ENCODE data around the gene INTS3. TPM values are rescaled to one million over a fixed set of nuclear protein-coding genes. Genes with fewer than 3 reads are reported as not detected.

INTS3 gene
- total and polyA plus RNA-seq, 11 donors, result 19.6 to 41.8 (median 30.7) TPM

DNA sequence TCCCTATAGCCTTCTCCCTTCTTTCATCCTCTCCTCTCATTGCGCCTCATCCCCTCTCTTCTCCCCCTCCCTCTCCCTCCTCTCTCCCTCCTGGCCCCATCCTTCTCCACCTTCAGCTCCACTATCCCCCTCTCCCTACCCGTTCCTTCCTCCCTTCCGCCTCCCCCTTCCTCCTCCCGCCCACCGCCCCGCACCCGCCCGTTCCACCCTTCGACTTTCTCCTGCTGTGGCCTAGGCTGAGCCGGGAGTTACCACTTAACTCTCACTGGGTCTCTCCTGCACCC, 47.8 kb upstream of the INTS3 start:
- no peak for DNase-seq
- Histone ChIP-seq H3K4me3 (peak overlapping the region; percentile 35 to 76 (median 60)), H3K36me3 (peaks cover 0 to 19% (median 2%) of the 10 kb centered on the region in 9 donors), H3K9me3 (no peaks in the 10 kb centered on the region), H3K4me1 (peaks cover 0 to 26% (median 19%) of the 10 kb centered on the region in 12 donors), H3K27ac (peak overlapping the region in 6 of 12 donors; percentile 66 to 83 (median 76)), H3K27me3 (peaks cover 0 to 28% (median 7%) of the 10 kb centered on the region in 9 donors)
- ATAC-seq, result no peak
- WGBS, 4 donors, result 19 to 32% (median 30%) methylated on average over 10 of the region's 10 CpGs
- TF ChIP-seq CTCF (IDR thresholded peaks at IDR 0.05) (no peak), POLR2A (IDR thresholded peaks at IDR 0.05) (no peak)
- intact Hi-C loops (cut with DNase I), result no loop called here

- H3K9me3 ChIP-seq, result no peaks in the 10 kb centered on the region
- H3K4me3 ChIP-seq, result no peak overlapping the region
- no peak overlapping the region for H3K27ac ChIP-seq
- H3K27me3 ChIP-seq, result peaks cover 0 to 28% (median 7%) of the 10 kb centered on the region in 9 donors
- H3K4me1 ChIP-seq, result peaks cover 0 to 22% (median 16%) of the 10 kb centered on the region in 12 donors
- DNase-seq (peak in 1 of 5 donors; percentile 26), ATAC-seq (no peak)
- whole genome bisulfite sequencing, 4 donors, result 82 to 87% (median 86%) methylated on average over 7 of the region's 7 CpGs
- TF ChIP-seq CTCF (IDR thresholded peaks at IDR 0.05), result no peak
- no peak for TF ChIP-seq POLR2A (IDR thresholded peaks at IDR 0.05)
- intact Hi-C loops (cut with DNase I), result no loop called here
- H3K36me3 ChIP-seq, result peaks cover 0 to 33% (median 7%) of the 10 kb centered on the region in 9 donors
These were observed 45.1 kb upstream of the INTS3 start for GRCh38 chr1:153682730-153683129.

GRCh38 chr1:153683854-153684253, 44.0 kb upstream of the INTS3 start:
- DNase-seq, result peak in 1 of 5 donors; percentile 3
- 80 to 89% (median 85%) methylated on average over 5 of the region's 5 CpGs for WGBS, 4 donors
- H3K4me3 ChIP-seq, result no peak overlapping the region
- H3K36me3 ChIP-seq, result peaks cover 0 to 39% (median 8%) of the 10 kb centered on the region in 9 donors
- H3K27me3 ChIP-seq, result peaks cover 0 to 19% (median 7%) of the 10 kb centered on the region in 9 donors
- TF ChIP-seq CTCF (IDR thresholded peaks at IDR 0.05), result no peak
- TF ChIP-seq POLR2A (IDR thresholded peaks at IDR 0.05), result no peak
- H3K4me1 ChIP-seq, result peaks cover 0 to 11% (median 8%) of the 10 kb centered on the region in 12 donors
- no peaks in the 10 kb centered on the region for H3K9me3 ChIP-seq
- ATAC-seq, result no peak
- no peak overlapping the region for H3K27ac ChIP-seq
- intact Hi-C loops (cut with DNase I), result no loop called here

DNA sequence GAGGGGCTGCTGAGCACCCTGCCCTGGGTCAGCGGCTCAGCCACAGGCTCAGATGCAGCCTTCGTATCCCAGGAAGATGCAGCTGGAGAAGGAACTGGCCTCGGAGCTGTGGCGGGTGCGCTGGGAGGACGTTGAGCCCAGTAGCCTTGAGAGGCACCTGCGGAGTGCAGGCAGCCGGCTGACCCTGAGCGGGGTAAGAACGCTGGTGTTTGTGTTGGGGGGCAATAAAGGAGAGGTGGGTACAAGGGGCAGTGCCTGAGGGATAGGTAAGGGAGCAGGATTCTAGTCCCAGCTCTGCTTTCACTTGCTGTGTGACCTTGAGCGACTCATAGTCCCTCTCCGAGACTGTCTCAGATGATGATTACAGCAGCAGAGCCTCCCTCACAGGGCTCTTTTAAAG, 43.0 kb upstream of the INTS3 start:
- intact Hi-C loops (cut with DNase I), result no loop called here
- peaks cover 0 to 8% (median 0%) of the 10 kb centered on the region in 9 donors for H3K27me3 ChIP-seq
- H3K4me1 ChIP-seq, result peaks cover 0 to 5% (median 0%) of the 10 kb centered on the region in 12 donors
- H3K36me3 ChIP-seq, result peaks cover 0 to 39% (median 15%) of the 10 kb centered on the region in 9 donors
- DNase-seq (peak in 1 of 5 donors; percentile 44), ATAC-seq (no peak)
- H3K27ac ChIP-seq, result no peak overlapping the region
- H3K4me3 ChIP-seq, result no peak overlapping the region
- TF ChIP-seq CTCF (IDR thresholded peaks at IDR 0.05) (no peak), POLR2A (IDR thresholded peaks at IDR 0.05) (no peak)
- no peaks in the 10 kb centered on the region for H3K9me3 ChIP-seq
- WGBS, 4 donors, result 89 to 93% (median 91%) methylated on average over 12 of the region's 12 CpGs

Data from heart left ventricle (tissue), 16 donors.